GM18520 (cell line): Measurements from ENCODE around the gene SLC25A25.
"Not testable (repeated sequence)": the region's sequence is repeated elsewhere in the genome, so short reads cannot be mapped to it uniquely, and the experiment has no call there.

Source experiments
- ATAC-seq: cut with Tn5 transposase; IDR thresholded peaks from one replicate; pipeline ENCODE4 v1.9.1; 2021; ENCODE audit not compliant: unreplicated experiment

Gene SLC25A25

GRCh38 chr9:128108269-128109049 is 40.4 kb downstream of the SLC25A25 start:
- no peak for ATAC-seq

GRCh38 chr9:128109050-128109709 is 41.1 kb downstream of the SLC25A25 start:
- ATAC-seq: no peak

- ATAC-seq: not testable (repeated sequence)
These were observed 43.7 kb downstream of the SLC25A25 start for GRCh38 chr9:128111726-128112125.

- ATAC-seq: no peak
These were observed 45.7 kb downstream of the SLC25A25 start for GRCh38 chr9:128113526-128114325.

GRCh38 chr9:128114326-128115186 is 46.5 kb downstream of the SLC25A25 start:
- ATAC-seq: no peak

- ATAC-seq: peak; percentile 37
These were observed 47.4 kb downstream of the SLC25A25 start for GRCh38 chr9:128115187-128116103.

GRCh38 chr9:128116104-128117083 is 48.4 kb downstream of the SLC25A25 start:
- ATAC-seq: no peak

GRCh38 chr9:128117613-128118471 is 49.8 kb downstream of the SLC25A25 start:
- no peak for ATAC-seq

- no peak for ATAC-seq
These were observed 50.4 kb downstream of the SLC25A25 start for GRCh38 chr9:128118472-128118857.

- no peak for ATAC-seq
These were observed 51.1 kb downstream of the SLC25A25 start for GRCh38 chr9:128118971-128119665.

- ATAC-seq: no peak
These were observed 52.2 kb downstream of the SLC25A25 start for GRCh38 chr9:128120061-128120740.

GRCh38 chr9:128120741-128121465 is 52.9 kb downstream of the SLC25A25 start:
- ATAC-seq: no peak

GRCh38 chr9:128121466-128121810 is 53.4 kb downstream of the SLC25A25 start:
- ATAC-seq: no peak

- ATAC-seq: no peak
These were observed 54.1 kb downstream of the SLC25A25 start for GRCh38 chr9:128121924-128122808.

GRCh38 chr9:128122809-128123175 is 54.8 kb downstream of the SLC25A25 start:
- no peak for ATAC-seq
